AG04450 (cell line): ENCODE results near the gene MATCAP1. TPM values are rescaled to one million over a fixed set of nuclear protein-coding genes. Genes with fewer than 3 reads are reported as not detected.

ENCODE experiments used
- CTCF ChIA-PET: fragments of 300-600, 350-600 bp; formaldehyde crosslinking; extraction: SDS; loops from one replicate; lab custom pipeline; 2022; ENCODE audit warnings: antibody characterized with exemption, inconsistent platforms; lab: Charles Lee
- POLR2A ChIA-PET: fragments of 350-600 bp; formaldehyde crosslinking; extraction: SDS; loops from one replicate; lab custom pipeline; 2021; ENCODE audit warnings: antibody characterized with exemption, inconsistent platforms; lab: Yijun Ruan, JAX
- DNase-seq: peaks from one replicate; pipeline ENCODE4 v3.0.0-alpha.2; 2011; ENCODE audit warnings: low read depth, low spot score
- H3K27ac ChIP-seq: one replicate; pipeline ENCODE4 v1.5.1; 2012; ENCODE audit warnings: low read depth, low read length, control low read depth
- H3K27me3 ChIP-seq: one replicate; pipeline ENCODE4 v1.6.0; 2012; ENCODE audit warnings: low read length; ENCODE audit not compliant: control insufficient read depth, insufficient read depth
- H3K4me3 ChIP-seq: 2 replicates; pipeline ENCODE4 v1.5.1; 2011; ENCODE audit warnings: mild to moderate bottlenecking, low read depth, low read length, control low read depth
- H3K9me3 ChIP-seq: 2 replicates; pipeline ENCODE4 v1.5.1; 2012; ENCODE audit warnings: low read length; ENCODE audit not compliant: control insufficient read depth, insufficient read depth
- polyA plus RNA-seq: library from polyadenylated mRNA; depleted of rRNA; stranded (reverse); fragments of >200 nt; gene quantifications from 2 replicates; pipeline ENCODE4 v1.2.3, GENCODE V29; 2011
- TF ChIP-seq, protein P1 (sequence below): IDR thresholded peaks from 2 replicates; pipeline ENCODE4 v1.5.1; 2011; ENCODE audit warnings: low read depth, low read length, control low read depth, inconsistent platforms

Gene MATCAP1
- polyA plus RNA-seq, 1 experiment = 13.9 TPM

DNA sequence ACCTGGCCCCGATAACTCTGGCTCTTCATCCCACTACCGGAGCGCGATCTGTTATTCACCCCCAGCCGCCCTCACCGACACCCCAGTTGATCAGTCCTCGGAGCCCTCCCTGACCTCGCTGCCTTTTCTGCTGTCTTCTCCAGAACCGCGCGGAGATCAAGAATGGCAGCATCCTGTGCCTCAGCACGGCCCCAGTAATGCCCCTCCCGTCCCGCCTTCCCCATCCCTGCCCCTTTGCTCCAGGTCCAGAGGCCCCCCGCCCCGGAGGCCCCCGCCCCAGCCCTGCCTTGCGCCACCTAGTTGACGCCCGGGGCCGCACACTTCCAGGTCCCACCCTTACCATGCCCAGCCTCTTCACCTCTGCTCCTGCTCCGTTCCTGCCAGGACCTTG lies 16.0 kb upstream of the MATCAP1 start:
- Histone ChIP-seq H3K4me3 (no peak overlapping the region), H3K9me3 (no peaks in the 10 kb centered on the region; the same call in 1 of the 2 replicates), H3K27ac (no peak overlapping the region), H3K27me3 (no peaks in the 10 kb centered on the region)
- ChIA-PET CTCF (no interaction called here), POLR2A (interaction anchor here (1.0 to 2.4 kb wide), 2 partner anchors 12 to 27 kb away, joined by 3 to 9 read pairs; partner anchors contain the start of gene TMEM208)
- DNase-seq = no peak
- TF ChIP-seq, protein P1, sequence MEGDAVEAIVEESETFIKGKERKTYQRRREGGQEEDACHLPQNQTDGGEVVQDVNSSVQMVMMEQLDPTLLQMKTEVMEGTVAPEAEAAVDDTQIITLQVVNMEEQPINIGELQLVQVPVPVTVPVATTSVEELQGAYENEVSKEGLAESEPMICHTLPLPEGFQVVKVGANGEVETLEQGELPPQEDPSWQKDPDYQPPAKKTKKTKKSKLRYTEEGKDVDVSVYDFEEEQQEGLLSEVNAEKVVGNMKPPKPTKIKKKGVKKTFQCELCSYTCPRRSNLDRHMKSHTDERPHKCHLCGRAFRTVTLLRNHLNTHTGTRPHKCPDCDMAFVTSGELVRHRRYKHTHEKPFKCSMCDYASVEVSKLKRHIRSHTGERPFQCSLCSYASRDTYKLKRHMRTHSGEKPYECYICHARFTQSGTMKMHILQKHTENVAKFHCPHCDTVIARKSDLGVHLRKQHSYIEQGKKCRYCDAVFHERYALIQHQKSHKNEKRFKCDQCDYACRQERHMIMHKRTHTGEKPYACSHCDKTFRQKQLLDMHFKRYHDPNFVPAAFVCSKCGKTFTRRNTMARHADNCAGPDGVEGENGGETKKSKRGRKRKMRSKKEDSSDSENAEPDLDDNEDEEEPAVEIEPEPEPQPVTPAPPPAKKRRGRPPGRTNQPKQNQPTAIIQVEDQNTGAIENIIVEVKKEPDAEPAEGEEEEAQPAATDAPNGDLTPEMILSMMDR = no peak

DNA sequence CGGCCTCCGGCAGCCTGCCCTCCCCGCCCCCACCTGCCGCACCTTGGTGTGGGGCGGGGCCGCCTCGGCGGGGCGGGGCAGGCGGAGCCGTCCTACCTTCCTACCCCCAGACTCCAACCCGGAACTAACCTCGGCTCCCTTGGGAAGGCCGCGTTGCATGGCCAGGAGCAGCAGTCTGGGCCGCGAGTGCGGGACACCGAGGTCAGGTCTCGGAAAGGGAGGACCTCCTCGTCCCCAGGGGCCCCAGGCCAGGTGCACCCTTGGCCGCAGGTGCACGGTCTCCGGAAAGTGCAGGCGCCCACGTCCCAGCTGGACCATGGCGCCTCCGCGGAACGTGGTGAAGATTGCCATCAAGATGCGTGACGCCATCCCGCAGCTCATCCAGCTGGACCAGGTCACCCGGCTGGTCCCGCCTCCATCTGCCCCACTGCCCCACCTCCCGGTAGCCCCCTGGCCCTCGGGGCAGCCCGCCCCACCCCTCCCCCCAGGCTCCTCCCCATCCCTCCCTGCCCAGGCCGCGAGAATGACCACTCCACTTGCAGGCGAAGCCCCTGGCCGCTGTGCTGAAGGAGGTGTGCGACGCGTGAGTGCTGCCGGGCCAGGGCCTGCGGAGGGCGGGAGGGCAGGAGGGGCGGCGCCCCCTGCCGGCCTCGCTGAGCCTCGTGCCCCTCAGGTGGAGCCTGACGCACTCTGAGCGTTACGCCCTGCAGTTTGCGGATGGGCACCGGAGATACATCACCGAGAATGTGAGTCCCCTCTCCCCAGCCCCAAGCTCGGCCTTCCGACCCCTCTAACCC lies 15.4 kb upstream of the MATCAP1 start, which contains the start of gene ELMO3:
Gene ELMO3, plus strand, starts transcription at position 121 of the 797 bp plus-strand sequence. Its CDS starts 196 bp downstream, at position 317.
- Histone ChIP-seq H3K4me3 (no peak within 1 kb of the TSS), H3K27me3 (no peaks in the 10 kb centered on the region), H3K9me3 (no peaks in the 10 kb centered on the region; the same call in 1 of the 2 replicates), H3K27ac (no peak within 1 kb of the TSS)
- TF ChIP-seq, protein P1 = peak; percentile 31; the same call in 1 of the 2 replicates
- CTCF ChIA-PET = interaction anchor here (0.9 to 1.4 kb wide), 2 partner anchors 44 to 85 kb away, joined by 3 to 4 read pairs; no protein-coding TSS in a partner anchor
- no peak for DNase-seq
- POLR2A ChIA-PET = interaction anchor here (1.0 to 2.4 kb wide), 3 partner anchors 10 to 62 kb away, joined by 3 to 9 read pairs (median 4); partner anchors contain the start of gene TMEM208

DNA sequence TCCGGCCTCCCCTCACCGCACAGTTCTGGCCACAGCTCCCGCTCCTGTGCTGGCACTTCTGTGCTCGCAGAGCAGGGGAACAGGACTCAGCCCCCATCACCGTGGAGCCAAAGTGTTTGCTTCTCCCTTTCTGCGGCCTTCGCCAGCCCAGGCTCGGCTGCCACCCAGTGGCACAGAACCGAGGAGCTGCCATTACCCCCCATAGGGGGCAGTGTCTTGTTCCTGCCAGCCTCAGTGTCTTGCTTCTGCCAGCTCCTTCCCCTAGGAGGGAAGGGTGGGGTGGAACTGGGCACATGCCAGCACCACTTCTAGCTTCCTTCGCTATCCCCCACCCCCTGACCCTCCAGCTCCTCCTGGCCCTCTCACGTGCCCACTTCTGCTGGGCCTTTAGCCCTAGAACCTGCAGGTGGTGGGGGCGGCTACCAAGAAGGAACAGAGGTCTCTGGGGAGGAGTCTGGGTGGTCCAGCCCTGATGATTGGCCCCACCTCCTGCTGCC lies 14.5 kb upstream of the MATCAP1 start:
- no peak for DNase-seq
- Histone ChIP-seq H3K9me3 (no peaks in the 10 kb centered on the region; the same call in 1 of the 2 replicates), H3K27me3 (no peaks in the 10 kb centered on the region), H3K4me3 (no peak overlapping the region), H3K27ac (no peak overlapping the region)
- TF ChIP-seq, protein P1 = peak; percentile 60
- CTCF ChIA-PET = interaction anchor here (0.5 to 1.4 kb wide), 10 partner anchors 9 to 249 kb away, joined by 3 to 5 read pairs (median 4); partner anchors contain the start of gene CES3
- POLR2A ChIA-PET = interaction anchor here (1.0 to 2.4 kb wide), 5 partner anchors 10 to 62 kb away, joined by 3 to 9 read pairs (median 3); partner anchors contain the start of gene TMEM208

DNA sequence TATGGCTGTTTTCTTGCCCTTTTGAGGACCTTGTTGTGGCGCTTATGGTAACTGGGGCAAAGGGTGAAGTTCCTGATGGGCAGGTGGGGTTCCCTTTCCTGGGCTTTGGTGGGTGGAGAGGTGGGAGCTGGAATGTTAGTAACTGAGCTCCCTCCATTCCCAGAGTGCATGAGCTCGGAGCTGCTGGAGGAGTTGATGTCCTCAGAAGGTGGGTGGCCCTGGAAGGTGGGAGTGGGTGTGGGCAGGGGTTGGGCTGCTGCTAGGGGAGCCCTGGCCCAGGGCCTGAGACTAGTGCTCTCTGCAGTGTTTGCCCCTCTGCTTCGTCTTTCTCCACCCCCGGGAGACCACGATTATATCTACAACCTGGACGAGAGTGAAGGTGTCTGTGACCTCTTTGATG lies 13.9 kb upstream of the MATCAP1 start:
- TF ChIP-seq, protein P1 = no peak
- ChIA-PET CTCF (interaction anchor here (0.5 to 1.4 kb wide), 9 partner anchors 8 to 250 kb away, joined by 3 to 5 read pairs (median 4); partner anchors contain the start of gene CES3), POLR2A (interaction anchor here (1.0 to 2.4 kb wide), 5 partner anchors 11 to 63 kb away, joined by 3 to 9 read pairs (median 3); partner anchors contain the start of gene TMEM208)

More for the DNA sequence above, 13.9 kb upstream of the MATCAP1 start:
- Histone ChIP-seq H3K4me3 (no peak overlapping the region), H3K27me3 (no peaks in the 10 kb centered on the region), H3K9me3 (no peaks in the 10 kb centered on the region; the same call in 1 of the 2 replicates), H3K27ac (no peak overlapping the region)
- DNase-seq = no peak
